Measurements from ENCODE around the gene EBNA1BP2. TPM values are rescaled to one million over a fixed set of nuclear protein-coding genes. Genes with fewer than 3 reads are reported as not detected.

Gene EBNA1BP2
- total RNA-seq, 2 experiments from 2014 or later: 14.8 to 15.1 TPM

DNA sequence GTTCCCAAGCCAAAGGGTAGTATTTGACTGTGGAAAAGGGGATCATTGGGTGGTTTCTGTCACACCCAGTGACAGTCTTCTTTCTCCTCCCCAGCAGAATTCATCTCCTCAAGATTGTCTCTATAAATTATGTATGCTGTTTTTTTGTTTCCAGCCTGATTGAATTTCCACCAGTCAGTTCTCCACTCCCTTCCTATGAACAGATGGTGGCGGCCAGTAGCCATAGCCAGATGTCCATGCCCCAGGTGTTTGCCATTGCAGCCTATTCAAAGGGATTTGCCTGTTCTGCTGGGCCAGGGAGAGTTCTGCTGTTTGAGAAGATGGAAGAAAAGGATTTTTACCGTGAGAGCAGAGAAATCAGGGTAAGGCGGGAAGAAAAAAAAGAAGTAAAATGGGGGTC is 12.9 kb upstream of the EBNA1BP2 start:
- no peak overlapping the region for H3K4me3 Mint-ChIP-seq
- Histone ChIP-seq H3K4me1 (ENCODE audit: insufficient read depth, low read length) (no peaks in the 10 kb centered on the region), H3K9me3 (ENCODE audit: control insufficient read depth in 1 of 2, insufficient read depth in 1 of 2, low read length in 2 of 2) (peaks cover 0 to under 1% of the 10 kb centered on the region in 2 experiments), H3K36me3 (ENCODE audit: insufficient read depth, low read length) (no peaks in the 10 kb centered on the region), H3K27me3 (ENCODE audit: control insufficient read depth in 1 of 2, insufficient read depth in 2 of 2, low read length in 2 of 2) (no peaks in the 10 kb centered on the region), H3K27ac (ENCODE audit: low read depth in 1 of 2, low read length in 2 of 2) (no peak overlapping the region), H3K4me3 (ENCODE audit: low read length) (no peak overlapping the region)
- CTCF ChIA-PET: no interaction called here
- peaks cover 6% of the 10 kb centered on the region for H3K27me3 Mint-ChIP-seq
- DNase-seq: no peak
- TF ChIP-seq, protein P1, sequence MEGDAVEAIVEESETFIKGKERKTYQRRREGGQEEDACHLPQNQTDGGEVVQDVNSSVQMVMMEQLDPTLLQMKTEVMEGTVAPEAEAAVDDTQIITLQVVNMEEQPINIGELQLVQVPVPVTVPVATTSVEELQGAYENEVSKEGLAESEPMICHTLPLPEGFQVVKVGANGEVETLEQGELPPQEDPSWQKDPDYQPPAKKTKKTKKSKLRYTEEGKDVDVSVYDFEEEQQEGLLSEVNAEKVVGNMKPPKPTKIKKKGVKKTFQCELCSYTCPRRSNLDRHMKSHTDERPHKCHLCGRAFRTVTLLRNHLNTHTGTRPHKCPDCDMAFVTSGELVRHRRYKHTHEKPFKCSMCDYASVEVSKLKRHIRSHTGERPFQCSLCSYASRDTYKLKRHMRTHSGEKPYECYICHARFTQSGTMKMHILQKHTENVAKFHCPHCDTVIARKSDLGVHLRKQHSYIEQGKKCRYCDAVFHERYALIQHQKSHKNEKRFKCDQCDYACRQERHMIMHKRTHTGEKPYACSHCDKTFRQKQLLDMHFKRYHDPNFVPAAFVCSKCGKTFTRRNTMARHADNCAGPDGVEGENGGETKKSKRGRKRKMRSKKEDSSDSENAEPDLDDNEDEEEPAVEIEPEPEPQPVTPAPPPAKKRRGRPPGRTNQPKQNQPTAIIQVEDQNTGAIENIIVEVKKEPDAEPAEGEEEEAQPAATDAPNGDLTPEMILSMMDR (IDR thresholded peaks at IDR 0.05): no peak
- no peaks in the 10 kb centered on the region for H3K36me3 Mint-ChIP-seq (ENCODE audit: low read depth)
- no peaks in the 10 kb centered on the region for H3K9me3 Mint-ChIP-seq
- H3K27ac Mint-ChIP-seq: no peak overlapping the region
- ATAC-seq (ENCODE audit: poor library complexity): no peak
- intact Hi-C loops (cut with DNase I, micrococcal nuclease): no loop called here
- POLR2A ChIA-PET: no interaction called here
- no peaks in the 10 kb centered on the region for H3K4me1 Mint-ChIP-seq (ENCODE audit: low read depth)

DNA sequence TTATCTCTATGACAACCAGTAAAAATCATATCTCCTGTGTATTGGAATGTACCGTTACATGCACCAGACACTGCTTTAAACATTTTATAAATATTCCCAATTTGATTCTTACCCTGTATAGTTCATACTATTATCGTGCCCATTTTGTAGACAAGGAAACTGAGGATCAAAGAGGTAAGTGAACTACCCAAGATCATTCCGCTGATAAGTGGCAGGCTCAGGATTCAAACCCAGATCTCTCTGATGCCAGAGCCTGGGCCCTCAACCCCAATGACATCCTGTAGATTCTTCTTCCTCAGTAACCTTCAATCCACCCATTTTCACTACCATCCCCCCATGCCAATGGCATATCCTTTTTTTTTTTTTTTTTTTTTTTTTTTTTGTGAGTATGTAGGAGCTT is 12.3 kb upstream of the EBNA1BP2 start:
- Mint-ChIP-seq H3K4me1 (ENCODE audit: low read depth) (no peaks in the 10 kb centered on the region), H3K36me3 (ENCODE audit: low read depth) (no peaks in the 10 kb centered on the region), H3K4me3 (no peak overlapping the region), H3K27ac (no peak overlapping the region), H3K9me3 (no peaks in the 10 kb centered on the region), H3K27me3 (peaks cover under 1% of the 10 kb centered on the region)
- H3K9me3 ChIP-seq (ENCODE audit: control insufficient read depth in 1 of 2, insufficient read depth in 1 of 2, low read length in 2 of 2): no peaks in the 10 kb centered on the region
- no peaks in the 10 kb centered on the region for H3K4me1 ChIP-seq (ENCODE audit: insufficient read depth, low read length)
- ChIA-PET POLR2A (no interaction called here), CTCF (no interaction called here)
- intact Hi-C loops (cut with DNase I, micrococcal nuclease): no loop called here
- ATAC-seq (ENCODE audit: poor library complexity): no peak
- no peak overlapping the region for H3K27ac ChIP-seq (ENCODE audit: low read depth in 1 of 2, low read length in 2 of 2)
- no peak for DNase-seq
- TF ChIP-seq, protein P1 (IDR thresholded peaks at IDR 0.05): no peak
- H3K27me3 ChIP-seq (ENCODE audit: control insufficient read depth in 1 of 2, insufficient read depth in 2 of 2, low read length in 2 of 2): no peaks in the 10 kb centered on the region
- H3K4me3 ChIP-seq (ENCODE audit: low read length): no peak overlapping the region
- H3K36me3 ChIP-seq (ENCODE audit: insufficient read depth, low read length): no peaks in the 10 kb centered on the region

DNA sequence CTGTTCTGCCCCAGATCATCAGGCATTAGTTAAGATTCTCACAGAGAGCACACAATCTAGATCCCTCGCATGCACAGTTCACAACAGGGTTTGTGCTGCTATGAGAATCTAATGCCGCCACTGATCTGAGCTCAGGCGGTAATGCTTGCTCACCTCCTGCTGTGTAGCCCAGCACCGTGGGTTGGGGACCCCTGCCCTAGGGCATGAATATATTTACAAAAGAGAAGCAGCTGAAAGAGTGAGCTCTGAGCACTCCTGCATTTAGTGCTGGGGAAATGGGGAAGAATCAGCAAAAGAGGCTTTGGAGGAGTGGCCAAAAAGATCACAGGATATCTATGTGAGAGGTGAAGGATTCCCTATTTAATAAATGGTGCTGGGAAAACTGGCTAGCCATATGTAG is 5.6 kb upstream of the EBNA1BP2 start:
- POLR2A ChIA-PET: no interaction called here

More for the DNA sequence above, 5.6 kb upstream of the EBNA1BP2 start:
- H3K27ac ChIP-seq (ENCODE audit: low read depth in 1 of 2, low read length in 2 of 2): no peak overlapping the region
- intact Hi-C loops (cut with DNase I, micrococcal nuclease): loop anchor here in 1 of 2 experiments (10.0 kb wide), 3 partner anchors 797 to 1813 kb away; partner anchors contain the start of genes ATP6V0B, B4GALT2, DPH2 and ERI3
- Mint-ChIP-seq H3K36me3 (ENCODE audit: low read depth) (no peaks in the 10 kb centered on the region), H3K27me3 (peaks cover 25% of the 10 kb centered on the region), H3K27ac (no peak overlapping the region), H3K9me3 (no peaks in the 10 kb centered on the region), H3K4me3 (no peak overlapping the region), H3K4me1 (ENCODE audit: low read depth) (peaks cover 7% of the 10 kb centered on the region)
- no peaks in the 10 kb centered on the region for H3K36me3 ChIP-seq (ENCODE audit: insufficient read depth, low read length)
- CTCF ChIA-PET: no interaction called here
- ATAC-seq (ENCODE audit: poor library complexity): no peak
- peaks cover 1% of the 10 kb centered on the region for H3K4me1 ChIP-seq (ENCODE audit: insufficient read depth, low read length)
- H3K4me3 ChIP-seq (ENCODE audit: low read length): no peak overlapping the region
- TF ChIP-seq, protein P1 (IDR thresholded peaks at IDR 0.05): no peak
- DNase-seq: no peak
- peaks cover 15 to 21% of the 10 kb centered on the region in 2 experiments for H3K27me3 ChIP-seq (ENCODE audit: control insufficient read depth in 1 of 2, insufficient read depth in 2 of 2, low read length in 2 of 2)
- no peaks in the 10 kb centered on the region for H3K9me3 ChIP-seq (ENCODE audit: control insufficient read depth in 1 of 2, insufficient read depth in 1 of 2, low read length in 2 of 2)
